Measurements from ENCODE around the gene ITGA11. TPM values are rescaled to one million over a fixed set of nuclear protein-coding genes. Genes with fewer than 3 reads are reported as not detected.

ITGA11 gene
- total RNA-seq, 2 experiments from 2014 or later = under 0.01 TPM; not detected in 1

DNA sequence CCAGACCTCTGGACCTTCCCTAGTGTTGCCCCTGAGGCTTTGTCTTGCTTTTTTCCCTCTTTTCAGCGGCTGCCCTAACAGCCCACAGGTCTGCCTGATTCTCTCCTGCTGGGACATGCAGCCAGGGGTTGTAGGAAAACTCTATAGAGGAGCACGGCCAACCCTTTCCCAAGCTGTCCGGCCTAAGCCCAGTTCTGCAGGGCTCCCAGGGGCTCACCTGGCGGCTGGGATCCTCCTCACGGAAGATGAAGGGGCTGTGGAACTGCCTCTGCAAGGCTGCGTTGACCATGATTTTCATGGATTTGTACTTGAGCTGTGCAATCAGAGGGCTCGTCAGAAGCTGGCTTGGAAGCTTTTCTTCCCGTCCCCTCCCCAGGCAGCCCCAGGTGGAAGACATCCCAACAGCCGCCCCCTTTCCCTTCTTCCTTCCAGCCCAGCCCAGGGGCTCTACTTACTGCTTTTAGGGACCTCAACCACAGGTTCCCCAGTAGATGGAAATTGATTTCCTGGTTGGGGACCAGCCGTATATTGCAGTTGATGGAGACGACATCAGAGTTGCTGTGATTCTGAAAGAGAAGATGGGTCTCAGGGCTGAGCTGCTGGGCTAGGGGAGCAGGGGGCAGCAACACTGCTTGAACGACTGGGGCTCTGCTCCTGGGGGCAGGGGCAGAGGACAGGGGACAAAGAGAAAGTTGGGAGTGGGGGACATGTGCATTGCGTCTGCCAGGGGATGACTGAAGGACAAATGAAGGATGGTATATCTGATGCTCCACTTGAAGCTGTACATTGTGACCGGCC lies 124.6 kb downstream of the ITGA11 start:
- intact Hi-C loops (cut with micrococcal nuclease; ENCODE audit: unreplicated experiment) = loop anchor here (2.0 to 5.0 kb wide), 2 partner anchors 231 to 245 kb away; no protein-coding TSS in a partner anchor
- H2AFZ ChIP-seq (ENCODE audit: low read length) = no peak overlapping the region
- no peak overlapping the region for H3K4me2 ChIP-seq (ENCODE audit: low read length)
- H3K4me1 ChIP-seq (ENCODE audit: insufficient read depth, low read length, poor library complexity, severe bottlenecking) = peaks cover 4% of the 10 kb centered on the region
- H3K36me3 ChIP-seq (ENCODE audit: insufficient read depth, low read length) = no peaks in the 10 kb centered on the region
- no peak for DNase-seq (ENCODE audit: low spot score)
- H3K27ac ChIP-seq (ENCODE audit: low read depth, low read length, poor library complexity, severe bottlenecking) = no peak overlapping the region
- ChIA-PET POLR2A (interaction anchor here (1.0 kb wide), 1 partner anchor 16 kb away, joined by 3 read pairs; no protein-coding TSS in a partner anchor), CTCF (ENCODE audit: unreplicated experiment) (interaction anchor here (1.2 to 1.7 kb wide), 2 partner anchors 32 to 55 kb away, joined by 4 to 7 read pairs; no protein-coding TSS in a partner anchor)
- no TSS peak for BruUV-seq (replicated peaks)
- H3K4me3 ChIP-seq (ENCODE audit: low read depth, low read length, poor library complexity, severe bottlenecking) = no peak overlapping the region
- H4K20me1 ChIP-seq (ENCODE audit: insufficient read depth, low read length) = no peaks in the 10 kb centered on the region
- no peaks in the 10 kb centered on the region for H3K79me2 ChIP-seq (ENCODE audit: insufficient read depth, low read depth, low read length)
- TF ChIP-seq EZH2phosphoT487 (IDR thresholded peaks at IDR 0.05; ENCODE audit: borderline replicate concordance, low read depth, low read length) = no peak
- TF ChIP-seq, protein P1, sequence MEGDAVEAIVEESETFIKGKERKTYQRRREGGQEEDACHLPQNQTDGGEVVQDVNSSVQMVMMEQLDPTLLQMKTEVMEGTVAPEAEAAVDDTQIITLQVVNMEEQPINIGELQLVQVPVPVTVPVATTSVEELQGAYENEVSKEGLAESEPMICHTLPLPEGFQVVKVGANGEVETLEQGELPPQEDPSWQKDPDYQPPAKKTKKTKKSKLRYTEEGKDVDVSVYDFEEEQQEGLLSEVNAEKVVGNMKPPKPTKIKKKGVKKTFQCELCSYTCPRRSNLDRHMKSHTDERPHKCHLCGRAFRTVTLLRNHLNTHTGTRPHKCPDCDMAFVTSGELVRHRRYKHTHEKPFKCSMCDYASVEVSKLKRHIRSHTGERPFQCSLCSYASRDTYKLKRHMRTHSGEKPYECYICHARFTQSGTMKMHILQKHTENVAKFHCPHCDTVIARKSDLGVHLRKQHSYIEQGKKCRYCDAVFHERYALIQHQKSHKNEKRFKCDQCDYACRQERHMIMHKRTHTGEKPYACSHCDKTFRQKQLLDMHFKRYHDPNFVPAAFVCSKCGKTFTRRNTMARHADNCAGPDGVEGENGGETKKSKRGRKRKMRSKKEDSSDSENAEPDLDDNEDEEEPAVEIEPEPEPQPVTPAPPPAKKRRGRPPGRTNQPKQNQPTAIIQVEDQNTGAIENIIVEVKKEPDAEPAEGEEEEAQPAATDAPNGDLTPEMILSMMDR (conservative IDR thresholded peaks at IDR 0.05; ENCODE audit: low read length) = no peak
- H3K9me3 ChIP-seq (ENCODE audit: low read length) = no peaks in the 10 kb centered on the region
- no peaks in the 10 kb centered on the region for H3K9me2 ChIP-seq (ENCODE audit: insufficient read depth, low read length)

DNA sequence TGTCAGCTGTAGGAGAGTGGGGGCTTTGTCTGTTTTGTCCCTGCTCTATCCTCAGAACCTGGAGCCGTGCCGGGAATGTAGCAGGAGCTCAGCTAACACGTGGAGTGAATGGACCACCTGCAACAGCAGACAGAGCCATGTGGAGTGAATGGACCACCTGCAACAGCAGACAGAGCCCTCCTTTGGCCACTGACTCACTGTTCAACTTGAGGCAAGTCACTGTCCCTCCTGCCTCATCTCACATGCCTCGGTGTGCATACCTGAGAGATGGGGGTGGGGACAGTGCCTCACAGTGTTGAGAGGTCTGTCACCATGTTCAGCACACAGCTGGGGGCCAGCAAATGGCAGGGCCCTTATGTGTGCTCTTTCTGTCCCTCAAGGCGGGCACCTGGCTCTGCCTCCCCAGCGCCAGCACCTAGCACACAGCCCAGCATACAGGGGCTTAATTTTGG lies 126.5 kb downstream of the ITGA11 start:
- H2AFZ ChIP-seq (ENCODE audit: low read length) = no peak overlapping the region
- POLR2A ChIA-PET = no interaction called here
- BruUV-seq (replicated peaks) = no TSS peak

More for the DNA sequence above, 126.5 kb downstream of the ITGA11 start:
- Histone ChIP-seq H3K9me3 (ENCODE audit: low read length) (no peaks in the 10 kb centered on the region), H3K36me3 (ENCODE audit: insufficient read depth, low read length) (no peaks in the 10 kb centered on the region), H3K9me2 (ENCODE audit: insufficient read depth, low read length) (no peaks in the 10 kb centered on the region), H4K20me1 (ENCODE audit: insufficient read depth, low read length) (no peaks in the 10 kb centered on the region), H3K27ac (ENCODE audit: low read depth, low read length, poor library complexity, severe bottlenecking) (no peak overlapping the region), H3K4me2 (ENCODE audit: low read length) (no peak overlapping the region), H3K4me3 (ENCODE audit: low read depth, low read length, poor library complexity, severe bottlenecking) (no peak overlapping the region), H3K4me1 (ENCODE audit: insufficient read depth, low read length, poor library complexity, severe bottlenecking) (peaks cover 4% of the 10 kb centered on the region), H3K79me2 (ENCODE audit: insufficient read depth, low read depth, low read length) (no peaks in the 10 kb centered on the region)
- CTCF ChIA-PET (ENCODE audit: unreplicated experiment) = interaction anchor here (1.7 kb wide), 1 partner anchor 53 kb away, joined by 7 read pairs; no protein-coding TSS in a partner anchor
- intact Hi-C loops (cut with micrococcal nuclease; ENCODE audit: unreplicated experiment) = loop anchor here (5.0 kb wide), 1 partner anchor 247 kb away; no protein-coding TSS in a partner anchor
- TF ChIP-seq, protein P1 (conservative IDR thresholded peaks at IDR 0.05; ENCODE audit: low read length) = no peak
- no peak for TF ChIP-seq EZH2phosphoT487 (IDR thresholded peaks at IDR 0.05; ENCODE audit: borderline replicate concordance, low read depth, low read length)
- DNase-seq (ENCODE audit: low spot score) = no peak
